ENCODE measurements around the gene CD300C. TPM values are rescaled to one million over a fixed set of nuclear protein-coding genes. Genes with fewer than 3 reads are reported as not detected.

CD300C gene
- total RNA-seq, 1 donor from 2014 or later: 13.9 TPM

GRCh38 chr17:74515941-74516340 is 30.0 kb downstream of the CD300C start:
- DNase-seq (no peak), ATAC-seq (no peak)
- no peak overlapping the region for H3K4me3 ChIP-seq
- no peak overlapping the region for H3K27ac ChIP-seq
- no peak for TF ChIP-seq CTCF (IDR thresholded peaks at IDR 0.05)
- H3K9me3 ChIP-seq: no peaks in the 10 kb centered on the region
- H3K4me1 ChIP-seq: no peaks in the 10 kb centered on the region
- intact Hi-C loops (cut with DNase I): no loop called here
- H3K36me3 ChIP-seq: no peaks in the 10 kb centered on the region
- no peaks in the 10 kb centered on the region for H3K27me3 ChIP-seq (ENCODE audit: low read depth)

GRCh38 chr17:74514632-74515334 is 31.1 kb downstream of the CD300C start:
- H3K27ac ChIP-seq: no peak overlapping the region
- H3K27me3 ChIP-seq (ENCODE audit: low read depth): no peaks in the 10 kb centered on the region
- no peaks in the 10 kb centered on the region for H3K36me3 ChIP-seq
- intact Hi-C loops (cut with DNase I): no loop called here
- H3K9me3 ChIP-seq: no peaks in the 10 kb centered on the region
- no peak for DNase-seq
- no peak overlapping the region for H3K4me3 ChIP-seq
- H3K4me1 ChIP-seq: no peaks in the 10 kb centered on the region
- TF ChIP-seq CTCF (IDR thresholded peaks at IDR 0.05): no peak
- ATAC-seq: no peak

- H3K27ac ChIP-seq: no peak overlapping the region
- DNase-seq: no peak
- no peak for TF ChIP-seq CTCF (IDR thresholded peaks at IDR 0.05)
Observed at GRCh38 chr17:74513987-74514631, 31.8 kb downstream of the CD300C start.

GRCh38 chr17:74512624-74513091 is 33.3 kb downstream of the CD300C start:
- peak; percentile 68 to 80 for ATAC-seq
- no peak for TF ChIP-seq CTCF (IDR thresholded peaks at IDR 0.05)
- H3K4me3 ChIP-seq: no peak overlapping the region
- DNase-seq: no peak
- H3K4me1 ChIP-seq: no peaks in the 10 kb centered on the region
- H3K27ac ChIP-seq: peak overlapping the region; percentile 56
- no peaks in the 10 kb centered on the region for H3K36me3 ChIP-seq
- no peaks in the 10 kb centered on the region for H3K9me3 ChIP-seq
- intact Hi-C loops (cut with DNase I): no loop called here
- no peaks in the 10 kb centered on the region for H3K27me3 ChIP-seq (ENCODE audit: low read depth)

More at GRCh38 chr17:74513987-74514631, 31.8 kb downstream of the CD300C start:
- Histone ChIP-seq H3K9me3 (no peaks in the 10 kb centered on the region), H3K4me1 (no peaks in the 10 kb centered on the region), H3K4me3 (no peak overlapping the region), H3K27me3 (ENCODE audit: low read depth) (no peaks in the 10 kb centered on the region), H3K36me3 (no peaks in the 10 kb centered on the region)
- no peak for ATAC-seq
- intact Hi-C loops (cut with DNase I): no loop called here

GRCh38 chr17:74512036-74512435 is 33.9 kb downstream of the CD300C start:
- Histone ChIP-seq H3K4me3 (no peak overlapping the region), H3K27ac (peak overlapping the region; percentile 56), H3K9me3 (no peaks in the 10 kb centered on the region), H3K36me3 (no peaks in the 10 kb centered on the region), H3K27me3 (ENCODE audit: low read depth) (no peaks in the 10 kb centered on the region), H3K4me1 (no peaks in the 10 kb centered on the region)
- no peak for ATAC-seq
- DNase-seq: no peak
- intact Hi-C loops (cut with DNase I): no loop called here
- TF ChIP-seq CTCF (IDR thresholded peaks at IDR 0.05): no peak
